Activated CD4-positive, alpha-beta T cell treated with anti-CD3 and anti-CD28 coated beads, Interleukin-2, amount 50 U/mL, for 16 hours (primary cell): ENCODE data around the gene SLC22A6.
"Not testable (repeated sequence)": the region's sequence is repeated elsewhere in the genome, so short reads cannot be mapped to it uniquely, and the experiment has no call there.

ENCODE experiments used
- DNase-seq: peaks from one replicate; pipeline ENCODE4 v3.0.0-alpha.2; 2020

Gene SLC22A6

GRCh38 chr11:62985041-62985750 is 429 bp upstream of the SLC22A6 start:
- no peak for DNase-seq

- no peak for DNase-seq
Observed at GRCh38 chr11:62983536-62984199, 1.1 kb downstream of the SLC22A6 start.

GRCh38 chr11:62981743-62982142 is 3.0 kb downstream of the SLC22A6 start:
- DNase-seq = no peak

- no peak for DNase-seq
Observed at GRCh38 chr11:62980133-62980760, 4.5 kb downstream of the SLC22A6 start.

GRCh38 chr11:62976109-62976508 is 8.7 kb downstream of the SLC22A6 start:
- DNase-seq = peak; percentile 17

- peak; percentile 13 for DNase-seq
Observed at GRCh38 chr11:62974848-62975522, 9.8 kb downstream of the SLC22A6 start.

- DNase-seq = no peak
Observed at GRCh38 chr11:62965574-62965973, 19.2 kb downstream of the SLC22A6 start.

GRCh38 chr11:62962391-62962790 is 22.4 kb downstream of the SLC22A6 start:
- DNase-seq = no peak

GRCh38 chr11:62961017-62961570 is 23.7 kb downstream of the SLC22A6 start:
- DNase-seq = no peak

- DNase-seq = no peak
Observed at GRCh38 chr11:62959422-62959980, 25.3 kb downstream of the SLC22A6 start.

GRCh38 chr11:62958547-62959421 is 26.0 kb downstream of the SLC22A6 start:
- DNase-seq = no peak

- DNase-seq = no peak
Observed at GRCh38 chr11:62957147-62957546, 27.6 kb downstream of the SLC22A6 start.

- DNase-seq = no peak
Observed at GRCh38 chr11:62954478-62954877, 30.3 kb downstream of the SLC22A6 start.

GRCh38 chr11:62953811-62954210 is 31.0 kb downstream of the SLC22A6 start:
- DNase-seq = no peak

- DNase-seq = no peak
Observed at GRCh38 chr11:62948765-62949320, 35.9 kb downstream of the SLC22A6 start.

GRCh38 chr11:62945538-62945937 is 39.2 kb downstream of the SLC22A6 start:
- not testable (repeated sequence) for DNase-seq

- not testable (repeated sequence) for DNase-seq
Observed at GRCh38 chr11:62937528-62937927, 47.2 kb downstream of the SLC22A6 start.

GRCh38 chr11:62934496-62934785 is 50.3 kb downstream of the SLC22A6 start:
- no peak for DNase-seq

- DNase-seq = no peak
Observed at GRCh38 chr11:62933750-62934495, 50.8 kb downstream of the SLC22A6 start.

GRCh38 chr11:62933285-62933684 is 51.5 kb downstream of the SLC22A6 start:
- no peak for DNase-seq
